Hindlimb muscle (tissue), 1 donor: Measurements from ENCODE around the gene FUCA1. TPM values are rescaled to one million over a fixed set of nuclear protein-coding genes. Genes with fewer than 3 reads are reported as not detected.

ENCODE experiments used
- DNase-seq: peaks from one replicate; pipeline ENCODE4 v3.0.0-alpha.2; 2013
- polyA plus RNA-seq: library from polyadenylated mRNA; unstranded; fragments of 120-200 nt; gene quantifications from one replicate; pipeline ENCODE4 v1.2.1, GENCODE V29; 2013; ENCODE audit not compliant: insufficient read length

Gene FUCA1
- polyA plus RNA-seq, 1 donor: 12.9 TPM

GRCh38 chr1:23800400-23801337 lies 67.4 kb downstream of the FUCA1 start, which contains the start of gene GALE:
TSS of gene GALE (minus strand) at chr1:23800754. CDS start at chr1:23799007, 1,747 bp downstream.
- DNase-seq: peak; percentile 99

- no peak for DNase-seq
Observed at GRCh38 chr1:23799570-23800399, 68.3 kb downstream of the FUCA1 start.

GRCh38 chr1:23799255-23799569 lies 68.9 kb downstream of the FUCA1 start:
- DNase-seq: no peak

- no peak for DNase-seq
Observed at GRCh38 chr1:23798662-23799142, 69.4 kb downstream of the FUCA1 start.

- no peak for DNase-seq
Observed at GRCh38 chr1:23797478-23798448, 70.3 kb downstream of the FUCA1 start.

GRCh38 chr1:23796466-23797271 lies 71.4 kb downstream of the FUCA1 start:
- no peak for DNase-seq

GRCh38 chr1:23795676-23796465 lies 72.2 kb downstream of the FUCA1 start:
- DNase-seq: no peak

Other genes with a start within 250 kb of the FUCA1 start
- gene RPL11, start 176.5 kb downstream of the FUCA1 start, polyA plus RNA-seq: 2,860 TPM
- gene ELOA, start 124.8 kb downstream of the FUCA1 start, polyA plus RNA-seq: 33.6 TPM
- 35.8 TPM for gene PITHD1, start 89.9 kb downstream of the FUCA1 start, polyA plus RNA-seq
- 32.3 TPM for gene LYPLA2, start 77.1 kb downstream of the FUCA1 start, polyA plus RNA-seq
- 26.9 TPM for gene GALE, start 67.5 kb downstream of the FUCA1 start, polyA plus RNA-seq
- gene HMGCL, start 42.9 kb downstream of the FUCA1 start, polyA plus RNA-seq: 25.5 TPM
- 0.05 TPM for gene CNR2, start 45.1 kb upstream of the FUCA1 start, polyA plus RNA-seq
- gene PNRC2, start 91.5 kb upstream of the FUCA1 start, polyA plus RNA-seq: 101 TPM
- 113 TPM for gene SRSF10, start 112.0 kb upstream of the FUCA1 start, polyA plus RNA-seq
- gene MYOM3, start 243.8 kb upstream of the FUCA1 start, polyA plus RNA-seq: 458 TPM